K562 (cell line): ENCODE data around the gene KDM2B.

Source experiments
- CTCF ChIP-seq, 3 experiments: IDR thresholded peaks in 2 of 3; conservative IDR thresholded peaks in 1 of 3; 2 replicates each; pipeline ENCODE4 v1.5.1; 2011 to 2012; ENCODE audit warnings: low read length in 3 of 3, mild to moderate bottlenecking in 3 of 3, control low read depth in 2 of 3, improper control_type of control experiment in 1 of 3, inconsistent platforms in 1 of 3, low read depth in 1 of 3, mixed read lengths in 1 of 3, moderate library complexity in 1 of 3; ENCODE audit not compliant: insufficient read depth in 2 of 3
- NFIC ChIP-seq: fragments of 450-650 bp; IDR thresholded peaks from 2 replicates; pipeline ENCODE4 v1.6.1; 2017; ENCODE audit warnings: mild to moderate bottlenecking, inconsistent platforms

- TF ChIP-seq CTCF (IDR thresholded peaks at IDR 0.05 in 2 of 3, conservative IDR thresholded peaks at IDR 0.05 in 1 of 3; ENCODE audit: insufficient read depth in 2 of 3, low read depth in 1 of 3, low read length in 3 of 3) = no peak
- TF ChIP-seq NFIC = no peak
Observed at GRCh38 chr12:121403721-121404120, 177.1 kb downstream of the KDM2B start.
